Measurements from ENCODE around the gene RANGRF.

The RANGRF gene

DNA sequence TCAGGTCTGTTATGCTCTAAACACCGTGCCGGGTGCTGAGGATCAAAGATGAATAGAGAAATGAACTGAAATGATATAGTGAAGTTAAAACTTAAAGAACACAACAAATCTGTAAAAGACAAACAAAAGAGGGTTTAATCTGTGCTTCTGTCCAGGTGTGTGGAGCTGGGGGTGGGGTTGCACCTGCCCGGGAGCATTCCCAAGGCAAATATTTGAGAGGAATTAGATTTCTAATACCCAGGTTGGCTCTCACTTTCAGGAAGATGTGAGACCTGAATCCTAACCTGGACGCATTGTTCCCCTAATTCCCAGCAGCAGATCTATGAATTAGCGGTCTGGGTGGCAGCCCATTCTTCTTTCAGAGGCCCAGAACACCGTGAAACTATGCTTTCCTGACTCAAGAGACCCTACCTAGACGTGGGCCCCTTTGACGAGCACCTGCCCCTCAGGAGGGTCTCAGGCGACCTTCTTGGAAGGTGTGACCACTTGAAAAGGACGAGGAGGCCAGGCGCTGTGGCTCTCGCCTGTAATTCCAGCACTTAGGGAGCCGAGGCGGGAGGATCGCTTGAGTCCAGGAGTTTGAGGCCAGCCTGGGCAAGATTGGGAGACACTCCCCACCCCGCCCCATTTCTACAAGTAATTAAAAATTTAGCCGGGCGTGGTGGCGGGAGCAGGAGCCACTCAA, 677 bp upstream of the RANGRF start:
- Histone ChIP-seq H2AK5ac (ENCODE audit: low read length) (no peak overlapping the region), H2BK120ac (ENCODE audit: low read depth, low read length) (no peak overlapping the region), H3K27me3 (ENCODE audit: insufficient read depth, low read length, poor library complexity) (no peaks in the 10 kb centered on the region), H3K4me2 (ENCODE audit: low read length) (peak overlapping the region; percentile 38), H3K18ac (ENCODE audit: low read length) (peak overlapping the region; percentile 24), H3K4me1 (ENCODE audit: control insufficient read depth, low read depth, low read length) (peaks cover 4% of the 10 kb centered on the region), H4K8ac (ENCODE audit: low read depth, low read length) (no peak overlapping the region), H2BK5ac (ENCODE audit: low read length) (no peak overlapping the region), H3K79me2 (ENCODE audit: control insufficient read depth, insufficient read depth, low read length) (no peaks in the 10 kb centered on the region), H4K5ac (ENCODE audit: low read length) (no peak overlapping the region), H3K36me3 (ENCODE audit: control insufficient read depth, insufficient read depth, low read length) (no peaks in the 10 kb centered on the region), H3K4ac (ENCODE audit: low read depth, low read length) (no peak overlapping the region), H3K4me3 (ENCODE audit: low read length) (peak overlapping the region; percentile 24), H3K56ac (ENCODE audit: low read length) (peak overlapping the region; percentile 85), H3K9ac (ENCODE audit: low read length) (peak overlapping the region; percentile 73), H3K23ac (ENCODE audit: low read length) (no peak overlapping the region), H2BK15ac (replicated peaks; ENCODE audit: low read depth) (no peak overlapping the region), H3K27ac (ENCODE audit: low read depth, low read length) (no peak overlapping the region), H3K79me1 (ENCODE audit: low read length) (peaks cover 4% of the 10 kb centered on the region)
- no CpG with 5 or more reads among the region's 19 CpGs for whole genome bisulfite sequencing (ENCODE audit: extremely low coverage, insufficient coverage, low lambda C conversion rate)
- no peak for DNase-seq

DNA sequence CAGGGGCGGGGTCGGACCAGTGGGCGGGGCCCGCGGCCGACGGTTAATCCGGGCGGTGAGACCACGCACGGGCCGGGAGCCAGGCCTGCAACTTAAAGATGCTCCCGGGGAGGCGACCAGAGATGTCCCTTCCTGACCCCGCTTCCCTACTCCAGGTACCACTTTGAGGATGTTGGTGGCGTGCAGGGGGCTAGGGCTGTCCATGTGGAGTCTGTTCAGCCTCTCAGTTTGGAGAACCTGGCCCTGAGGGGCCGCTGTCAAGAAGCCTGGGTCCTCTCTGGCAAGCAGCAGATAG, 580 bp downstream of the RANGRF start:
- H3K23ac ChIP-seq (ENCODE audit: low read length), result peak overlapping the region; percentile 89
- no peak overlapping the region for H2BK15ac ChIP-seq (replicated peaks; ENCODE audit: low read depth)
- H3K9ac ChIP-seq (ENCODE audit: low read length), result peak overlapping the region; percentile 77
- no peak overlapping the region for H4K5ac ChIP-seq (ENCODE audit: low read length)
- peaks cover 4% of the 10 kb centered on the region for H3K79me1 ChIP-seq (ENCODE audit: low read length)
- H3K56ac ChIP-seq (ENCODE audit: low read length), result peak overlapping the region; percentile 88
- H2AK5ac ChIP-seq (ENCODE audit: low read length), result peak overlapping the region; percentile 73
- WGBS (ENCODE audit: extremely low coverage, insufficient coverage, low lambda C conversion rate), result no CpG with 5 or more reads among the region's 17 CpGs
- H3K4me2 ChIP-seq (ENCODE audit: low read length), result peak overlapping the region; percentile 84
- no peak for DNase-seq
- peak overlapping the region; percentile 91 for H4K8ac ChIP-seq (ENCODE audit: low read depth, low read length)
- peak overlapping the region; percentile 59 for H3K4me3 ChIP-seq (ENCODE audit: low read length)
- no peak overlapping the region for H3K4ac ChIP-seq (ENCODE audit: low read depth, low read length)
- no peaks in the 10 kb centered on the region for H3K27me3 ChIP-seq (ENCODE audit: insufficient read depth, low read length, poor library complexity)
- no peaks in the 10 kb centered on the region for H3K79me2 ChIP-seq (ENCODE audit: control insufficient read depth, insufficient read depth, low read length)
- H2BK120ac ChIP-seq (ENCODE audit: low read depth, low read length), result no peak overlapping the region
- no peak overlapping the region for H3K18ac ChIP-seq (ENCODE audit: low read length)
- H3K36me3 ChIP-seq (ENCODE audit: control insufficient read depth, insufficient read depth, low read length), result no peaks in the 10 kb centered on the region
- H3K27ac ChIP-seq (ENCODE audit: low read depth, low read length), result no peak overlapping the region
- H3K4me1 ChIP-seq (ENCODE audit: control insufficient read depth, low read depth, low read length), result peaks cover 4% of the 10 kb centered on the region
- H2BK5ac ChIP-seq (ENCODE audit: low read length), result no peak overlapping the region

DNA sequence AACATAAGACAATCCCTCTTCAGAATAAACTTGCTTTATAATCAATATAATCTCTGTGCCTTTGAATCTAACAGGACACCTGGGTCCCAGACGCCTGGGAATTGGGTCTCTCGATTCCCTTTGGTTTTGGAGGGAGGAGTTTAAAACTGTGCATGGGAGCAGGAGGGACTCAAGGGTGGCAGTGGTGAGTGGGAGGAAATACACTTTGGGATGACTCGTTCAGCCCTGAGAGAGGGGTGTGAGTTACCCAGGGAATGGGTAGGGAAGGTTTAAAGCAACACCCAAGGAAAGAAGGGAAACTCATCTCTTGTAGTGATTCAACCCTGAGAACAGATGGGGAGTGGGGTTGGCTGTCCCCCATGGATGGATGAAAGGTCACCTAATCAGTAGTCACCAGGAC, 1.6 kb downstream of the RANGRF start:
- H3K4me2 ChIP-seq (ENCODE audit: low read length), result no peak overlapping the region
- DNase-seq, result no peak
- no peak overlapping the region for H3K4me3 ChIP-seq (ENCODE audit: low read length)
- H3K4me1 ChIP-seq (ENCODE audit: control insufficient read depth, low read depth, low read length), result peaks cover 6% of the 10 kb centered on the region
- H2AK5ac ChIP-seq (ENCODE audit: low read length), result no peak overlapping the region
- H4K8ac ChIP-seq (ENCODE audit: low read depth, low read length), result no peak overlapping the region
- no peaks in the 10 kb centered on the region for H3K27me3 ChIP-seq (ENCODE audit: insufficient read depth, low read length, poor library complexity)
- no peaks in the 10 kb centered on the region for H3K79me2 ChIP-seq (ENCODE audit: control insufficient read depth, insufficient read depth, low read length)
- no peak overlapping the region for H3K23ac ChIP-seq (ENCODE audit: low read length)
- no peak overlapping the region for H3K56ac ChIP-seq (ENCODE audit: low read length)
- H3K4ac ChIP-seq (ENCODE audit: low read depth, low read length), result no peak overlapping the region
- no peak overlapping the region for H2BK15ac ChIP-seq (replicated peaks; ENCODE audit: low read depth)
- H2BK5ac ChIP-seq (ENCODE audit: low read length), result no peak overlapping the region
- no peak overlapping the region for H3K18ac ChIP-seq (ENCODE audit: low read length)
- no peaks in the 10 kb centered on the region for H3K36me3 ChIP-seq (ENCODE audit: control insufficient read depth, insufficient read depth, low read length)
- no peak overlapping the region for H3K9ac ChIP-seq (ENCODE audit: low read length)
- H4K5ac ChIP-seq (ENCODE audit: low read length), result no peak overlapping the region
- H3K27ac ChIP-seq (ENCODE audit: low read depth, low read length), result no peak overlapping the region
- no peak overlapping the region for H2BK120ac ChIP-seq (ENCODE audit: low read depth, low read length)
- peaks cover 4% of the 10 kb centered on the region for H3K79me1 ChIP-seq (ENCODE audit: low read length)
- WGBS (ENCODE audit: extremely low coverage, insufficient coverage, low lambda C conversion rate), result no CpG with 5 or more reads among the region's 3 CpGs

DNA sequence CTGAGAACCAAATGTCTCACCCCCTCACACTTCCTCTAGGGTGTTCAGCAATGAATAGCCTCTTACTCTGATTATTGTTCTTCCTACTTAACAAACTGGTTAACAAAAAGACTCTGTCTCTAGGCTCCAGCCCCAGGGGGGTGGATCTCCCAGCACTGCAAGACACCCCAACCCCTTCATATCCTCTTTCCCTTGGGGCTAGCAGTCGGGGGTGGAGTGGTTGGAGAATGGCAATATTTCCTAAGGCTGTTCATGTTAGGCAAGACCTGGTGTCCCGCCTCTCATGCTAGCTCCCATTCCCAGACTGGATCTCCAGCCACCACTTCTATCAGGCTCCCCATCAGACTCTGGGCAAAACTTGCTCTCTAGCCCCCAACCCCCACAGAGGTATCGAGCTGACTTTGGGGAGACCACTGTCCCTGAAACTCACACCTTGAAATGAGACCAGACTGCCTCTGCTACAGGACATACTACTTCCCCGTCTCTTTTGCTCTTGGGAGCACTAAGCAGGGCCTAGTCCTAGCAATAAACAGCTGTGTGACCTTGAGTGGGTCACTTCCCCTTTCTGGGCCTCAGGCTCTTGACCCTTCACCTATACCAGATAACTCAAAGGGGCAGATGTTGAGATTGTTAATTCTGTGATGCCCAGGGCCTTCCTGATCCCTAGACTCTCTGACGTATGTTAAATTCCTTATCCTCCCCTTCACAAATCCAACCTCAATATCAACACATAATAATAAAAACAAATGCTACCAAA, 4.3 kb downstream of the RANGRF start:
- H4K5ac ChIP-seq (ENCODE audit: low read length), result no peak overlapping the region
- H2AK5ac ChIP-seq (ENCODE audit: low read length), result no peak overlapping the region
- H3K36me3 ChIP-seq (ENCODE audit: control insufficient read depth, insufficient read depth, low read length), result no peaks in the 10 kb centered on the region
- no peak overlapping the region for H3K4ac ChIP-seq (ENCODE audit: low read depth, low read length)
- H2BK15ac ChIP-seq (replicated peaks; ENCODE audit: low read depth), result no peak overlapping the region
- H3K9ac ChIP-seq (ENCODE audit: low read length), result no peak overlapping the region
- no peak overlapping the region for H3K27ac ChIP-seq (ENCODE audit: low read depth, low read length)
- no peak for DNase-seq
- H2BK5ac ChIP-seq (ENCODE audit: low read length), result no peak overlapping the region
- WGBS (ENCODE audit: extremely low coverage, insufficient coverage, low lambda C conversion rate), result no CpG with 5 or more reads among the region's 5 CpGs
- no peak overlapping the region for H3K23ac ChIP-seq (ENCODE audit: low read length)
- H3K4me2 ChIP-seq (ENCODE audit: low read length), result no peak overlapping the region
- no peaks in the 10 kb centered on the region for H3K27me3 ChIP-seq (ENCODE audit: insufficient read depth, low read length, poor library complexity)
- no peak overlapping the region for H3K18ac ChIP-seq (ENCODE audit: low read length)
- H3K4me1 ChIP-seq (ENCODE audit: control insufficient read depth, low read depth, low read length), result peaks cover 6% of the 10 kb centered on the region
- H3K79me2 ChIP-seq (ENCODE audit: control insufficient read depth, insufficient read depth, low read length), result no peaks in the 10 kb centered on the region
- no peak overlapping the region for H2BK120ac ChIP-seq (ENCODE audit: low read depth, low read length)
- H3K79me1 ChIP-seq (ENCODE audit: low read length), result peaks cover 4% of the 10 kb centered on the region
- H3K56ac ChIP-seq (ENCODE audit: low read length), result no peak overlapping the region
- H4K8ac ChIP-seq (ENCODE audit: low read depth, low read length), result no peak overlapping the region
- H3K4me3 ChIP-seq (ENCODE audit: low read length), result no peak overlapping the region

DNA sequence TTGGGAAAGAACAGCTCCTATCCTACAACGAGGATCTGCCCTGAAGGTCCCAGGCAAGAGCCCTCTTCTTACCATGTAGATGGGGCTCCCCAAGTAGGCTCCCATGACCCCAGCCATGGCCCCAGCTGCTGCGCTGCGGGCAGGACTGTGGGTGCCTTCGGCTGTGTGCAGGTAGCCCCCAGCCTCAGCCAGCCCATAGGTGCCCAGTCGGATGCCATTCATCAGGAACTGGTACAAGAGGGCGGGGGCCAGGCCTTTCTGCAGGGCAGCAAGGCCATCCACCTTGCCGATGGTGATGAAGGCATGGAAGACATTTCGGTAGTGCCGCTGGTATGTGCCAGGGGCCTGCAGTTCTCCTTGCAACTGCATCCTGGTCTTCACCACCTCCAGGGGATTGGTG, 5.9 kb downstream of the RANGRF start:
- Histone ChIP-seq H3K9ac (ENCODE audit: low read length) (peak overlapping the region; percentile 78), H3K18ac (ENCODE audit: low read length) (no peak overlapping the region), H2BK120ac (ENCODE audit: low read depth, low read length) (no peak overlapping the region), H3K27ac (ENCODE audit: low read depth, low read length) (no peak overlapping the region), H3K56ac (ENCODE audit: low read length) (peak overlapping the region; percentile 85), H3K4me1 (ENCODE audit: control insufficient read depth, low read depth, low read length) (peaks cover 4% of the 10 kb centered on the region), H3K27me3 (ENCODE audit: insufficient read depth, low read length, poor library complexity) (no peaks in the 10 kb centered on the region), H3K23ac (ENCODE audit: low read length) (no peak overlapping the region), H4K5ac (ENCODE audit: low read length) (no peak overlapping the region), H3K4me3 (ENCODE audit: low read length) (no peak overlapping the region), H4K8ac (ENCODE audit: low read depth, low read length) (no peak overlapping the region), H3K79me2 (ENCODE audit: control insufficient read depth, insufficient read depth, low read length) (no peaks in the 10 kb centered on the region), H3K4ac (ENCODE audit: low read depth, low read length) (no peak overlapping the region), H2BK15ac (replicated peaks; ENCODE audit: low read depth) (no peak overlapping the region), H3K79me1 (ENCODE audit: low read length) (peaks cover 2% of the 10 kb centered on the region), H2AK5ac (ENCODE audit: low read length) (no peak overlapping the region), H2BK5ac (ENCODE audit: low read length) (no peak overlapping the region), H3K36me3 (ENCODE audit: control insufficient read depth, insufficient read depth, low read length) (no peaks in the 10 kb centered on the region), H3K4me2 (ENCODE audit: low read length) (no peak overlapping the region)
- no peak for DNase-seq
- WGBS (ENCODE audit: extremely low coverage, insufficient coverage, low lambda C conversion rate), result no CpG with 5 or more reads among the region's 9 CpGs
